Ascending aorta (tissue), 2 donors: ENCODE measurements around the gene CAMSAP1. TPM values are rescaled to one million over a fixed set of nuclear protein-coding genes. Genes with fewer than 3 reads are reported as not detected.
A peak's percentile ranks its signal among the peaks of the same experiment; 100 is the strongest.

Source experiments
- DNase-seq, 2 donors: peaks; one replicate each; pipeline ENCODE4 v3.0.0-alpha.2; 2019; ENCODE audit warnings: low spot score in 2 of 2
- H3K27ac ChIP-seq, 2 donors: fragments of 200-600 bp; sonication (generic); one replicate each; pipeline ENCODE4 v1.5.1; 2016 to 2017; ENCODE audit warnings: mild to moderate bottlenecking in 1 of 2
- H3K27me3 ChIP-seq: fragments of 200-600 bp; sonication (generic); one replicate; pipeline ENCODE4 v1.5.1; 2017
- H3K36me3 ChIP-seq, 2 donors: fragments of 200-600 bp; sonication (generic); one replicate each; pipeline ENCODE4 v1.5.1; 2016
- H3K4me1 ChIP-seq, 2 donors: fragments of 200-600 bp; sonication (generic); one replicate each; pipeline ENCODE4 v1.5.1; 2016 to 2017; ENCODE audit warnings: mild to moderate bottlenecking in 1 of 2
- H3K4me3 ChIP-seq, 2 donors: fragments of 200-600 bp; sonication (generic); one replicate each; pipeline ENCODE4 v1.5.1; 2016 to 2017; ENCODE audit warnings: mild to moderate bottlenecking in 1 of 2
- H3K9me3 ChIP-seq, 2 donors: fragments of 200-600 bp; sonication (generic); one replicate each; pipeline ENCODE4 v1.5.1; 2016
- intact Hi-C: fragments of 100-400 bp; cut with DNase I; formaldehyde crosslinking; loops from one replicate; pipeline ENCODE4 v1.15.1; 2023
- total RNA-seq: library from RNA; depleted of rRNA; stranded (reverse); fragments of >200 nt; gene quantifications from one replicate; pipeline ENCODE4 v1.1.0, GENCODE V29; 2016
- TF ChIP-seq, protein P1 (sequence below), 3 experiments: fragments of 200-600 bp in 2 of 3; fragments of 450-650 bp in 1 of 3; sonication (generic) in 2 of 3; IDR thresholded peaks; one replicate each; pipeline ENCODE4 v1.5.1; 2016 to 2019; ENCODE audit warnings: antibody characterized with exemption in 3 of 3, mild to moderate bottlenecking in 1 of 3, moderate library complexity in 1 of 3

The CAMSAP1 gene
- total RNA-seq, 1 donor from 2014 or later = 10.1 TPM

DNA sequence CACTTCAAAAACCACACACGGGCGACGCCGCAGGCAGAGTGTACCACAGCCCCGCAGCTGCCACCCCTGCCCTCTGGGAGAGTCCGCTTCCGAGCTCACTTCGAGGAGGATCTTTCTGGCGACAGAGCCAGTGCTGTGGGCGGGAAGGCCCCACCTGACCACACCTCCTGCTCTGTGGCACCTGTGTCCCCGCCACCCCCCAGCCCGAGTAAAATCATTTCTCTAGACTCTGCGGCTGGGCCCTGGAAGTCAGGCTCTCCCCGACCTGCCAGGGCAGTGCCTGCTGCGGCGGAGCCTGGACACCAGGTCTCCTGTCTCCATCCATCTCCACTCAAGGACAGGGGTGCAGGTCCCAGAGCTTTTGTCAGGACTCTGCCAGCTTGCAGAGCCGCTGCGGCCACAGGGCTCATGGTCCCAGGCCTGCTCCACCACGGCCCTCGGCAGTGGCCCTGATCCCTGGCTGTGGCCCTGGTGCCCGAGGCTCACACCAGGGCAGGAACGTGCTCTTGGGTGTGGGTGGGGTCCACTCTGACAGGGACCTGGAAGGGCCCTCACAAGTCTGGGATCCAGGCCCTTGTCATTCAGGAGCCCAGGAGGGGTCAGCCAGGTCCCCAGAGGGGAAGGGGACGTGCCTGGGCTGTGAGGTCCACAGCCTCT lies 20.9 kb upstream of the CAMSAP1 start:
- Histone ChIP-seq H3K9me3 (no peaks in the 10 kb centered on the region), H3K4me1 (no peaks in the 10 kb centered on the region), H3K27me3 (no peaks in the 10 kb centered on the region), H3K4me3 (no peak overlapping the region), H3K36me3 (peaks cover 25 to 28% of the 10 kb centered on the region in 2 donors), H3K27ac (no peak overlapping the region)
- intact Hi-C loops = no loop called here
- DNase-seq = no peak
- TF ChIP-seq, protein P1, sequence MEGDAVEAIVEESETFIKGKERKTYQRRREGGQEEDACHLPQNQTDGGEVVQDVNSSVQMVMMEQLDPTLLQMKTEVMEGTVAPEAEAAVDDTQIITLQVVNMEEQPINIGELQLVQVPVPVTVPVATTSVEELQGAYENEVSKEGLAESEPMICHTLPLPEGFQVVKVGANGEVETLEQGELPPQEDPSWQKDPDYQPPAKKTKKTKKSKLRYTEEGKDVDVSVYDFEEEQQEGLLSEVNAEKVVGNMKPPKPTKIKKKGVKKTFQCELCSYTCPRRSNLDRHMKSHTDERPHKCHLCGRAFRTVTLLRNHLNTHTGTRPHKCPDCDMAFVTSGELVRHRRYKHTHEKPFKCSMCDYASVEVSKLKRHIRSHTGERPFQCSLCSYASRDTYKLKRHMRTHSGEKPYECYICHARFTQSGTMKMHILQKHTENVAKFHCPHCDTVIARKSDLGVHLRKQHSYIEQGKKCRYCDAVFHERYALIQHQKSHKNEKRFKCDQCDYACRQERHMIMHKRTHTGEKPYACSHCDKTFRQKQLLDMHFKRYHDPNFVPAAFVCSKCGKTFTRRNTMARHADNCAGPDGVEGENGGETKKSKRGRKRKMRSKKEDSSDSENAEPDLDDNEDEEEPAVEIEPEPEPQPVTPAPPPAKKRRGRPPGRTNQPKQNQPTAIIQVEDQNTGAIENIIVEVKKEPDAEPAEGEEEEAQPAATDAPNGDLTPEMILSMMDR (IDR thresholded peaks at IDR 0.05) = no peak

- no peaks in the 10 kb centered on the region for H3K9me3 ChIP-seq
- TF ChIP-seq, protein P1 (IDR thresholded peaks at IDR 0.05) = no peak
- H3K27ac ChIP-seq = no peak overlapping the region
- H3K27me3 ChIP-seq = no peaks in the 10 kb centered on the region
- no peaks in the 10 kb centered on the region for H3K4me1 ChIP-seq
- H3K36me3 ChIP-seq = peaks cover 17 to 20% of the 10 kb centered on the region in 2 donors
- H3K4me3 ChIP-seq = no peak overlapping the region
- DNase-seq = no peak
- intact Hi-C loops = no loop called here
Measured at GRCh38 chr9:135927195-135928013, 20.1 kb upstream of the CAMSAP1 start.

DNA sequence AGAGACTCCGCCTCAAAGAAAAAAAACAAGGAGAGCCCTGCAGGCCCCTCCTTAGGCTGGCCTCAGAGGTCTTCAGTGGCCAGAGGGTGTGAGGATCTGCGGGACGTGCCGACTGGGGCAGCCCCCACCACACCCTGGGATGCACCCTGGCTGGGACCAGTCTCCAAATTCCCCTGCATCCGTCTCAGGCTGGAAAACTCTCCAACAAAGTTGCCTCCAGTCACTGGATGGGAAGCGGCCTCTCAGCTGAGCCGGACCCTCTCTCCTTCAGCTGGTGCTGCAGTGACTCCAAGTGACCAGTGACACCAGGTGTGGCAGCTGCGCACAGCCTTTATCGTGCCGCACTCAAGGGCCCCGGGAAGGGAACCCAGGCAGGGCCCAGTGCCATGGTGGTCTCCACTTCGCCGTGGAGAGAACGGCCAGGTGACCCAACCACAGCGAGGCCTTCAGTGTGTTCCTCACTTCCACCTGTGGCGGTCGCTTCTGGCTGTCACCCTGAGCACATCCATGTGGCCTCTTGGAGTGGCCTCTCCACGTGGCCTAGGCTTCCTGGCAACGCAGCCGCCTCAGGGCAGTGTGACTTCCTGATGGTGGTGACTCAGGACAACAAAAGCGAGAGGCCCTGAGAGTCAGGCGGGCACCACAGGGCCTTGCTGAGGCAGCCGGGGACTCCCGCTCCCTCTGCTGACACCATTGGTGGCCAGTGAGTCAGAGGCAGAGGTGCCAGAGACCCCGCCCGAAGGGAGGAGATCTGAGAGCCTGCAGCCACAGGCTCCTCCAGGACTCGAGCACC lies 19.3 kb upstream of the CAMSAP1 start:
- TF ChIP-seq, protein P1 (IDR thresholded peaks at IDR 0.05) = no peak
- DNase-seq = peak in 1 of 2 donors; percentile 30
- H3K4me3 ChIP-seq = no peak overlapping the region
- no peaks in the 10 kb centered on the region for H3K27me3 ChIP-seq
- no peaks in the 10 kb centered on the region for H3K9me3 ChIP-seq
- H3K36me3 ChIP-seq = peaks cover 13 to 16% of the 10 kb centered on the region in 2 donors
- H3K27ac ChIP-seq = no peak overlapping the region
- intact Hi-C loops = no loop called here
- no peaks in the 10 kb centered on the region for H3K4me1 ChIP-seq

DNA sequence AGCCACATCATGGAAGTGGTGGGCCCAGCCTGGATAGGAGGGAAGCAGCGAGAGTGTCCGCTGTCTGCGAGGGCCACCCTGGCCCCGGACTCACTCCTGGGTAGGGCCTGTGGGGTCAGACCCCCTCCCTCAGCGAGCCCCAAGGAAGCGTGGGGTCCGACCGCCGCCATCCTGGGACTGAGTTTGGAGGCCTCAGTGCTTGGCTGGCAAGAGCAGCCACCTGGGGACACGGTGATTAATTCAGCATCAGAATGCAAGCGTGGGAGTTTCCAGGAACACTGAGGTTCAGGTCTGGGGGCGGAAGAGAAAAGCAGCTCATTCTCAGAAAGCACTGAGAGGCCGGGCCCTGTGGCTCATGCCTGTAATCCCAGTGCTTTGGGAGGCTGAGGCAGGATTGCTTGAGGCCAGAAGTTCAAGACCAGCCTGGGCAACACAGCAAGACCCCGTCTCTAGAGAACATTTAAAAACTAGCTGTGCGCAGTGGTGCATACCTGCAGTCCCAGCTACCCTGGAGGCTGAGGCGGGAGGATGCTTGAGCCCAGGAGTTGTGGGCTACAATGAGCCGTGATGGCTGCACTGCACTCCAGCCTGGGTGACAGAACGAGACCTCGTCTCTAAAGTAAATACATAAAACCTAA lies 18.3 kb upstream of the CAMSAP1 start:
- Histone ChIP-seq H3K4me1 (no peaks in the 10 kb centered on the region), H3K27ac (no peak overlapping the region), H3K4me3 (no peak overlapping the region), H3K36me3 (peaks cover 3 to 7% of the 10 kb centered on the region in 2 donors), H3K9me3 (no peaks in the 10 kb centered on the region), H3K27me3 (no peaks in the 10 kb centered on the region)
- intact Hi-C loops = no loop called here
- TF ChIP-seq, protein P1 (IDR thresholded peaks at IDR 0.05) = no peak
- DNase-seq = no peak

DNA sequence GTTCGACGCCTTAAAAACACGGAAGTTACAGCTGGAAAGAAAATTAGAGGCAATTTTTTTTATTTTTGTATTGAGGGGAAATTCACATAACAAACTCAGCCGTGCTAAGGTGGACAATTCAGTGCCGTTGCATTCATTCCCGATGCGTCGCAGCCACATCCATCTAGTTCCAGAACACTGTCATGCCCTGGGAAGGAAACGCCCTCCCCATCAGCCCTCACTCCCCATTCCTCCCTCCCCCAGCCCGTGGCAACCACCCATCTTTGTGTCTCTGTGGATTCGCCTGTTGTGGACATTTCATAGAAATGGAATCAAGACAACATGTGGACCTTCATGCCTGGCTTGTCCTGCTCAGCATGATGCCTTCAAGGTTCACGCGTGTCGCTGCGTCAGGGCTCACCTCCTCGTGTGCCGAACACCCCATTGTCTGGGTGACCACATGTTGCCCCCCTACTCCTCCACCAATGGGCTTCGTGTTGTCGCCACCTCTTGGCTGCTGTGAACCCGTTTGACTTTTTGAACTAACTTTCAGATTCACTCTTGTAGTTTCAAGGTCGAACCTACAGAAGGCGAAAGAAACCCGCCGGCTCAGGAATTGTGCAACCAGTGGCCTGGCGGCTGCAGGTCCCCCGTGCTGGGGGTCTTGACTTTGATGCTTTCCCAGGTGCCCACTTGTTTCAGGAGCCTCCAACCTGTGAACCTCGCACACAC lies 17.4 kb upstream of the CAMSAP1 start:
- peaks cover 0 to 5% of the 10 kb centered on the region in 2 donors for H3K36me3 ChIP-seq
- TF ChIP-seq, protein P1 (IDR thresholded peaks at IDR 0.05) = no peak
- no peaks in the 10 kb centered on the region for H3K4me1 ChIP-seq
- H3K9me3 ChIP-seq = peaks cover 0 to 3% of the 10 kb centered on the region in 2 donors
- no peaks in the 10 kb centered on the region for H3K27me3 ChIP-seq
- H3K27ac ChIP-seq = no peak overlapping the region
- intact Hi-C loops = no loop called here
- H3K4me3 ChIP-seq = no peak overlapping the region
- DNase-seq = no peak
